PC-9 (cell line): ENCODE measurements around the gene GPAM. TPM values are rescaled to one million over a fixed set of nuclear protein-coding genes. Genes with fewer than 3 reads are reported as not detected.

Source experiments
- BruUV-seq: library from RNA; stranded (reverse); fragments of 400-500 nt; replicated peaks from 2 replicates; lab custom pipeline; 2021; lab: Mats Ljungman, UMichigan
- CTCF ChIA-PET: fragments of 300-600 bp; sonication (Branson Sonifier 250); formaldehyde crosslinking; loops from one replicate; lab custom pipeline; 2022; ENCODE audit warnings: antibody characterized with exemption; lab: Charles Lee
- POLR2A ChIA-PET: fragments of 300-600 bp; sonication (Branson Sonifier 250); formaldehyde crosslinking; loops from one replicate; lab custom pipeline; 2022; ENCODE audit warnings: antibody characterized with exemption; ENCODE audit not compliant: unreplicated experiment; lab: Charles Lee
- DNase-seq, 2 experiments: peaks; one replicate each; pipeline versions ENCODE4 v3.0.0 to v3.0.0-alpha.2; 2015 to 2022; ENCODE audit warnings: mixed read lengths in 1 of 2
- H2AFZ ChIP-seq: fragments of 200-600 bp; sonication (generic); 2 replicates; pipeline ENCODE4 v1.8.1; 2017; ENCODE audit warnings: antibody characterized with exemption
- H3F3A ChIP-seq: fragments of 200-600 bp; sonication (generic); 2 replicates; pipeline ENCODE4 v1.8.1; 2017; ENCODE audit warnings: antibody characterized with exemption, mild to moderate bottlenecking, low read depth; ENCODE audit not compliant: insufficient read depth
- H3K27ac ChIP-seq: fragments of 200-600 bp; sonication (generic); 2 replicates; pipeline ENCODE4 v1.6.1; 2016; ENCODE audit warnings: mixed run types
- H3K27me3 ChIP-seq: fragments of 200-600 bp; sonication (generic); 2 replicates; pipeline ENCODE4 v1.6.1; 2016; ENCODE audit warnings: low read depth, mixed run types; ENCODE audit not compliant: insufficient read depth
- H3K36me3 ChIP-seq: fragments of 200-600 bp; sonication (generic); 2 replicates; pipeline ENCODE4 v1.6.1; 2016; ENCODE audit warnings: low read depth, mixed run types
- H3K4me1 ChIP-seq: fragments of 200-600 bp; sonication (generic); replicated peaks from 2 replicates; pipeline ENCODE4 v1.6.1; 2016; ENCODE audit warnings: mixed run types; ENCODE audit not compliant: insufficient read depth
- H3K4me2 ChIP-seq: fragments of 200-600 bp; sonication (generic); 2 replicates; pipeline ENCODE4 v1.6.1; 2017; ENCODE audit warnings: mixed run types
- H3K4me3 ChIP-seq: fragments of 200-600 bp; sonication (generic); 2 replicates; pipeline ENCODE4 v1.6.1; 2016; ENCODE audit warnings: mixed run types
- H3K79me2 ChIP-seq: fragments of 200-600 bp; sonication (generic); 2 replicates; pipeline ENCODE4 v1.6.1; 2017; ENCODE audit warnings: low read depth, mixed run types
- H3K9me2 ChIP-seq: fragments of 200-600 bp; sonication (generic); 2 replicates; pipeline ENCODE4 v1.8.1; 2017; ENCODE audit warnings: mild to moderate bottlenecking; ENCODE audit not compliant: insufficient read depth
- H3K9me3 ChIP-seq: fragments of 200-600 bp; sonication (generic); 2 replicates; pipeline ENCODE4 v1.8.1; 2016; ENCODE audit warnings: low read depth; ENCODE audit not compliant: insufficient read depth
- H4K20me1 ChIP-seq: fragments of 200-600 bp; sonication (generic); 2 replicates; pipeline ENCODE4 v1.8.1; 2017; ENCODE audit not compliant: insufficient read depth
- CTCF ChIP-seq: fragments of 200-600 bp; sonication (generic); conservative IDR thresholded peaks from 2 replicates; pipeline ENCODE4 v1.6.1; 2017; ENCODE audit warnings: mixed run types, antibody characterized with exemption, mild to moderate bottlenecking, moderate library complexity
- EZH2 ChIP-seq: fragments of 200-600 bp; sonication (generic); IDR thresholded peaks from 2 replicates; pipeline ENCODE4 v1.8.0; 2017; ENCODE audit warnings: antibody characterized with exemption, low read depth
- intact Hi-C: fragments of 100-400 bp; cut with micrococcal nuclease; formaldehyde crosslinking; loops from one replicate; pipeline ENCODE4 v1.10.0; 2022; ENCODE audit not compliant: unreplicated experiment
- total RNA-seq: library from RNA; stranded (reverse); gene quantifications from 2 replicates; pipeline ENCODE4 v1.2.3, GENCODE V29; 2021

Gene GPAM
- total RNA-seq, 1 experiment from 2014 or later = 4.2 TPM

GRCh38 chr10:112148331-112148730, 35.2 kb downstream of the GPAM start:
- Histone ChIP-seq H3K79me2 (no peaks in the 10 kb centered on the region), H3K27me3 (no peaks in the 10 kb centered on the region), H3K9me3 (no peaks in the 10 kb centered on the region), H3K9me2 (no peaks in the 10 kb centered on the region), H3K4me3 (no peak overlapping the region), H4K20me1 (no peaks in the 10 kb centered on the region), H3K4me2 (no peak overlapping the region), H3K4me1 (no peaks in the 10 kb centered on the region), H3F3A (no peaks in the 10 kb centered on the region), H2AFZ (no peak overlapping the region), H3K36me3 (no peaks in the 10 kb centered on the region), H3K27ac (no peak overlapping the region)
- POLR2A ChIA-PET = interaction anchor here (0.6 to 0.8 kb wide), 2 partner anchors 306 to 324 kb away, joined by 5 to 6 read pairs; no protein-coding TSS in a partner anchor
- intact Hi-C loops = loop anchor here (10.0 kb wide), 1 partner anchor 286 kb away; no protein-coding TSS in a partner anchor
- BruUV-seq = no TSS peak
- DNase-seq = no peak
- TF ChIP-seq CTCF = no peak
- no peak for TF ChIP-seq EZH2
- CTCF ChIA-PET = no interaction called here

GRCh38 chr10:112146799-112147198, 36.8 kb downstream of the GPAM start:
- POLR2A ChIA-PET = no interaction called here
- CTCF ChIA-PET = no interaction called here
- DNase-seq = no peak

GRCh38 chr10:112145263-112145662, 38.3 kb downstream of the GPAM start:
- DNase-seq = no peak
- no peak overlapping the region for H3K4me3 ChIP-seq
- no peak overlapping the region for H3K4me2 ChIP-seq
- H3K27ac ChIP-seq = no peak overlapping the region
- TF ChIP-seq EZH2 = no peak
- TF ChIP-seq CTCF = no peak
- H4K20me1 ChIP-seq = no peaks in the 10 kb centered on the region
- no peak overlapping the region for H2AFZ ChIP-seq
- intact Hi-C loops = loop anchor here (10.0 kb wide), 1 partner anchor 290 kb away; no protein-coding TSS in a partner anchor
- H3K79me2 ChIP-seq = no peaks in the 10 kb centered on the region
- H3K9me2 ChIP-seq = no peaks in the 10 kb centered on the region
- H3K4me1 ChIP-seq = no peaks in the 10 kb centered on the region
- H3F3A ChIP-seq = no peaks in the 10 kb centered on the region
- H3K9me3 ChIP-seq = no peaks in the 10 kb centered on the region
- ChIA-PET POLR2A (interaction anchor here (0.6 kb wide), 1 partner anchor 112 kb away, joined by 4 read pairs; no protein-coding TSS in a partner anchor), CTCF (no interaction called here)
- H3K27me3 ChIP-seq = no peaks in the 10 kb centered on the region
- no TSS peak for BruUV-seq
- no peaks in the 10 kb centered on the region for H3K36me3 ChIP-seq

More at GRCh38 chr10:112146799-112147198, 36.8 kb downstream of the GPAM start:
- Histone ChIP-seq H3K4me3 (no peak overlapping the region), H3K27me3 (no peaks in the 10 kb centered on the region), H4K20me1 (no peaks in the 10 kb centered on the region), H3K4me2 (no peak overlapping the region), H2AFZ (no peak overlapping the region), H3K4me1 (no peaks in the 10 kb centered on the region), H3K9me2 (no peaks in the 10 kb centered on the region), H3K36me3 (no peaks in the 10 kb centered on the region), H3K9me3 (no peaks in the 10 kb centered on the region), H3F3A (no peaks in the 10 kb centered on the region), H3K27ac (no peak overlapping the region), H3K79me2 (no peaks in the 10 kb centered on the region)
- intact Hi-C loops = loop anchor here (10.0 kb wide), 1 partner anchor 288 kb away; no protein-coding TSS in a partner anchor
- no peak for TF ChIP-seq CTCF
- no peak for TF ChIP-seq EZH2
- BruUV-seq = no TSS peak
